ENCODE measurements around the gene MGLL. TPM values are rescaled to one million over a fixed set of nuclear protein-coding genes. Genes with fewer than 3 reads are reported as not detected.
A peak's percentile ranks its signal among the peaks of the same experiment; 100 is the strongest.

MGLL gene
- total RNA-seq, 1 donor from 2014 or later: 10.3 TPM

DNA sequence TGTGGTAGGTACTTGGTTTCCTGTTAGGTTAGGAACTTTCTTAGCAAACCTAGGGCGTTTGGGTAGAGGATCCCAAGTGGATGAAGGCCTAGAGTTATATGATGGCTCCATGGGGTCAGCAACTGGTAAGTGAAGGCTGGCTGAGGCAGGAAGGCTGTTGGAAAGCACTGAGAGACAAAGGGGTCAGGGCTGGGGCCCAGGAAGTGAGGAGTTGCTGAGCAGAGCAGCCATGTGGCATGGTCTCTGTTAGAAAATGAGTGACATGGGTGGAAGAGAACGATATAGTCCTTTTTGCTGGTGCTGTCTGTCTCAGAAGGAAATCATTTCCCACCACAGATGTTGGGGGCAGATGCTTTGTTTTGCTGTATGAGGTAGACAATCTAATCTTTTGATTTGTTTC, 34.5 kb upstream of the MGLL start:
- TF ChIP-seq, protein P1, sequence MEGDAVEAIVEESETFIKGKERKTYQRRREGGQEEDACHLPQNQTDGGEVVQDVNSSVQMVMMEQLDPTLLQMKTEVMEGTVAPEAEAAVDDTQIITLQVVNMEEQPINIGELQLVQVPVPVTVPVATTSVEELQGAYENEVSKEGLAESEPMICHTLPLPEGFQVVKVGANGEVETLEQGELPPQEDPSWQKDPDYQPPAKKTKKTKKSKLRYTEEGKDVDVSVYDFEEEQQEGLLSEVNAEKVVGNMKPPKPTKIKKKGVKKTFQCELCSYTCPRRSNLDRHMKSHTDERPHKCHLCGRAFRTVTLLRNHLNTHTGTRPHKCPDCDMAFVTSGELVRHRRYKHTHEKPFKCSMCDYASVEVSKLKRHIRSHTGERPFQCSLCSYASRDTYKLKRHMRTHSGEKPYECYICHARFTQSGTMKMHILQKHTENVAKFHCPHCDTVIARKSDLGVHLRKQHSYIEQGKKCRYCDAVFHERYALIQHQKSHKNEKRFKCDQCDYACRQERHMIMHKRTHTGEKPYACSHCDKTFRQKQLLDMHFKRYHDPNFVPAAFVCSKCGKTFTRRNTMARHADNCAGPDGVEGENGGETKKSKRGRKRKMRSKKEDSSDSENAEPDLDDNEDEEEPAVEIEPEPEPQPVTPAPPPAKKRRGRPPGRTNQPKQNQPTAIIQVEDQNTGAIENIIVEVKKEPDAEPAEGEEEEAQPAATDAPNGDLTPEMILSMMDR (IDR thresholded peaks at IDR 0.05; ENCODE audit: partially characterized antibody, unreplicated experiment): no peak
- Mint-ChIP-seq H3K27ac (ENCODE audit: unreplicated experiment) (no peak overlapping the region), H3K27me3 (ENCODE audit: unreplicated experiment) (peaks cover 1% of the 10 kb centered on the region), H3K4me1 (ENCODE audit: low read depth, unreplicated experiment) (peaks cover 16% of the 10 kb centered on the region), H3K9me3 (ENCODE audit: unreplicated experiment) (peaks cover 2% of the 10 kb centered on the region), H3K36me3 (ENCODE audit: unreplicated experiment) (no peaks in the 10 kb centered on the region), H3K4me3 (ENCODE audit: unreplicated experiment) (no peak overlapping the region)
- no peak for DNase-seq

DNA sequence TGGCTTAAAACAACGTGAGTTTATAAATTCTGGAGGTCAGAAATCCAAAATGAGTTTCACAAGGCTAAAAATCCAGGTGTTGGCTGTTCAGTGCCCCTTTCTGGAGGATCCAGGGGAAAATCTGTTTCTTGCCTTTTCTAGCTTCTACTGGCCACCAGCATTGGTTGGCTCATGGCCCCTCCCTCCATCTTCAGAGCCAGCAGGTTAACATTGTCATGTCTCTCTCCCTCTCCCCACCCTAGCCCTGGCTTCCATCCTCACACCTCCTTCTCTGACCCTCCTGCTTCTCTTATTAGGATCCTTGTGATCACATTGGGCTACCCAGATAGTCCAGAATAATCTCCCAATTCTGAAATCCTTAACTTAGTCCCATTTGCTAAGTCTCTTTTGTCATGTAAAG, 32.9 kb upstream of the MGLL start:
- Mint-ChIP-seq H3K27me3 (ENCODE audit: unreplicated experiment) (peaks cover 4% of the 10 kb centered on the region), H3K4me1 (ENCODE audit: low read depth, unreplicated experiment) (peaks cover 23% of the 10 kb centered on the region), H3K36me3 (ENCODE audit: unreplicated experiment) (no peaks in the 10 kb centered on the region)

DNA sequence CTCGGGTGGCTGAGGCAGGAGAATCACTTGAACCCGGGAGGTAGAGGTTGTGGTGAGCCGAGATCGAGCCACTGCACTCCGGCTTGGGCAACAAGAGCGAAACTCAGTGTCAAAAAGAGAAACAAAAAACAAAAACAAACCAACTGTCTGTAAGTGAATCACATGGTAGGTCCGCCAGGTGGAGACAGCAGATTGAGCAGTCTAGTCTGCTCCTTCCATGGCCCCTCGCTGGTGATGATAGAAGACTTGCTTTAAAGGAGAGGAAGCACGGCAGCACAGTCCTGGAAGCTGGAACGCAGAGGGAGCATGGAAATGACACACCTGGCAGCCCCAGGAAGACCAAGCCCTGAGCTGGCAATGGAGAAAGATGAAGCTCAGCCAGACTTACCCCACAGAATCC, 31.4 kb upstream of the MGLL start:
- Mint-ChIP-seq H3K4me1 (ENCODE audit: low read depth, unreplicated experiment) (peaks cover 28% of the 10 kb centered on the region), H3K36me3 (ENCODE audit: unreplicated experiment) (no peaks in the 10 kb centered on the region), H3K4me3 (ENCODE audit: unreplicated experiment) (no peak overlapping the region), H3K9me3 (ENCODE audit: unreplicated experiment) (peaks cover 6% of the 10 kb centered on the region), H3K27ac (ENCODE audit: unreplicated experiment) (no peak overlapping the region), H3K27me3 (ENCODE audit: unreplicated experiment) (peaks cover 9% of the 10 kb centered on the region)
- no peak for DNase-seq
- TF ChIP-seq, protein P1 (IDR thresholded peaks at IDR 0.05; ENCODE audit: partially characterized antibody, unreplicated experiment): no peak

More for the DNA sequence above, 32.9 kb upstream of the MGLL start:
- Mint-ChIP-seq H3K4me3 (ENCODE audit: unreplicated experiment) (no peak overlapping the region), H3K9me3 (ENCODE audit: unreplicated experiment) (peaks cover 2% of the 10 kb centered on the region), H3K27ac (ENCODE audit: unreplicated experiment) (no peak overlapping the region)
- DNase-seq: no peak
- TF ChIP-seq, protein P1 (IDR thresholded peaks at IDR 0.05; ENCODE audit: partially characterized antibody, unreplicated experiment): no peak

DNA sequence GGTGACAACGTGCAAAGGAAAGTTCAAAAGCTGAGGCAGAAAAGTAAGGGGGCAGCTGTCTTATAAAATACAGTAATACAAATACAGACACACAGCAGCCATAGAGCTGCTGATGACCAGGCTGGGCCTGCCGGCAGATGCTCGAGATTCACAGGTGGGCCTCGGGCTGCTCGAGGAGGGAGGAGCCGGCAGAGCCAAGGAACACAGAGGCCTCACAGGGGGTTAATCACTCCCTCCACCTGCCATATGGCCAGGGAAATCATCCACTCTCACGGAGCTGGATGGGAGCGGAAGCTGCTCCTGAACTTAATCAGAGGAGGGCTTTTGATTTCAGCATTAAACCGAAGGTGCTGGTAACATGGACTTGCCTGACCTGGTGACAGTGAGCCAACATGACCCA, 29.6 kb upstream of the MGLL start:
- peak overlapping the region; percentile 75 for H3K4me3 Mint-ChIP-seq (ENCODE audit: unreplicated experiment)
- TF ChIP-seq, protein P1 (IDR thresholded peaks at IDR 0.05; ENCODE audit: partially characterized antibody, unreplicated experiment): no peak
- peaks cover 14% of the 10 kb centered on the region for H3K27me3 Mint-ChIP-seq (ENCODE audit: unreplicated experiment)
- peaks cover 6% of the 10 kb centered on the region for H3K9me3 Mint-ChIP-seq (ENCODE audit: unreplicated experiment)
- peak; percentile 72 for DNase-seq
- H3K4me1 Mint-ChIP-seq (ENCODE audit: low read depth, unreplicated experiment): peaks cover 40% of the 10 kb centered on the region
- H3K36me3 Mint-ChIP-seq (ENCODE audit: unreplicated experiment): no peaks in the 10 kb centered on the region
- peak overlapping the region; percentile 90 for H3K27ac Mint-ChIP-seq (ENCODE audit: unreplicated experiment)

DNA sequence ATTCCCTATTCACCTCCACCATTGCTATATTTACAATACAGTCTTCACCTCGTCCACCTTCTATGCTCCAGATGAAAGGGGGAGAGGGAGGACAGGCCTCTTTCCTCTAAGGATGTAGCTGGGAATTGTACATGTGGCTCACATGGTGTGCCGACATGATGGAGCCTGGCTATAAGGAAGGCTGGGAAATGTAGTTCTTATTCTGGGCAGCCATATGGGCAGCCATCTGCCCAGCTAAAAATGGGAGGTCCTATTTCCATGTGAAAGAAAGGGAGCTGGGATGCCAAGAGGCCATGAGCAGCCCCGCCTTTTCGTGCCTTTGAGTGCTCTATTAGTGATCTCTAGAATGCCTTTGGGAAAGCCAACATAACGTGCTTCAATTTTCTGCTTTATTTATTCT, 27.1 kb upstream of the MGLL start:
- Mint-ChIP-seq H3K4me3 (ENCODE audit: unreplicated experiment) (peak overlapping the region; percentile 7), H3K9me3 (ENCODE audit: unreplicated experiment) (peaks cover 8% of the 10 kb centered on the region), H3K27ac (ENCODE audit: unreplicated experiment) (peak overlapping the region; percentile 96), H3K4me1 (ENCODE audit: low read depth, unreplicated experiment) (peaks cover 40% of the 10 kb centered on the region), H3K27me3 (ENCODE audit: unreplicated experiment) (peaks cover 15% of the 10 kb centered on the region), H3K36me3 (ENCODE audit: unreplicated experiment) (no peaks in the 10 kb centered on the region)
- peak; percentile 83 for DNase-seq
- TF ChIP-seq, protein P1 (IDR thresholded peaks at IDR 0.05; ENCODE audit: partially characterized antibody, unreplicated experiment): no peak

Measured in glutamatergic neuron (in vitro differentiated cells).